NCI-H187 (cell line): Measurements from ENCODE around the gene COX20.
"Not testable (repeated sequence)": the region's sequence is repeated elsewhere in the genome, so short reads cannot be mapped to it uniquely, and the experiment has no call there.

ENCODE experiments used
- DNase-seq, 2 experiments: peaks; one replicate each; lab custom pipeline; 2025; lab: John Stamatoyannopoulos, UW

Gene COX20, protein sequence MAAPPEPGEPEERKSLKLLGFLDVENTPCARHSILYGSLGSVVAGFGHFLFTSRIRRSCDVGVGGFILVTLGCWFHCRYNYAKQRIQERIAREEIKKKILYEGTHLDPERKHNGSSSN

DNA sequence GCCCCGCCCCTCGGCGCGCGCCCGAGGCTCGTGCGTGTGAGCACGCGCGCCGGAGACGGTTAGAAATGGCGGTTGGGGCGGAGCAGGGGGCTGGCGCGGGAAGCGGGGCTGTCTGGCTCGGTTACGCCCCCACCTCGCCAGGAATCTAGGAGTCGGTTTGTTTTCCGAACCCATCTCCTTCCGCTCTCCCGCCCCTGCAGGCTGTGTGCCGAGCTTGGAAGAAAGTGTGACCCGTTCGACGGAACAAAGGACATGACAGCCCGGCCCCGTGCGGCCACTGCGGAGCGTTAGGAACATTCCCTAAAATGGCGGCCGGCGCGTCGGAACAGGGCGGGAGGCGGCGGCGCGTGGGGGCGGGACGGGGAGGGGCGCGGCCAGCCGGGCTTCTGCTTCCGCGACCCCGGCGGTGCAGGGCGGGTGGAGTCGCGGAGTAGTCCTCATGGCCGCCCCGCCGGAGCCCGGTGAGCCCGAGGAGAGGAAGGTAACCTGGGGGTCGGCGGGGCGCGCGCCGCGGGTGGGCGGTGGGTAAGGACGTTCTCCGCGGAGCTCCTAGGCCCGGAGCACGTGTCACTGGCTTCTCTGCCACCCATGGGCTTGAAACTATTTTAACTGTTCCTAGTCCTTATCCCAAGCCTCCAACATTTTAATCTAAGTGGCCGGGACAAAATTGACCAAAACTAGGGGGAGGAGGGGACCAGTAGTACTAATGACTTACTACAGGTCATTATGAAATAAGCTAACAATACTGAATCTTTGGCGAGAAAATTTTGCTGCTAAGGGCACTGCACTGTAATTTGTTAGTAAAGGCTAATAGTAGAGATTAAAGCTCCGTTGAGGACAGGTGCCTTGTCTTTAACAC lies at the start of gene COX20:
TSS of gene COX20 (plus strand) at position 383 of the 859 bp plus-strand sequence. CDS start at position 440, 57 bp downstream.
- peak; percentile 74 to 81 for DNase-seq

DNA sequence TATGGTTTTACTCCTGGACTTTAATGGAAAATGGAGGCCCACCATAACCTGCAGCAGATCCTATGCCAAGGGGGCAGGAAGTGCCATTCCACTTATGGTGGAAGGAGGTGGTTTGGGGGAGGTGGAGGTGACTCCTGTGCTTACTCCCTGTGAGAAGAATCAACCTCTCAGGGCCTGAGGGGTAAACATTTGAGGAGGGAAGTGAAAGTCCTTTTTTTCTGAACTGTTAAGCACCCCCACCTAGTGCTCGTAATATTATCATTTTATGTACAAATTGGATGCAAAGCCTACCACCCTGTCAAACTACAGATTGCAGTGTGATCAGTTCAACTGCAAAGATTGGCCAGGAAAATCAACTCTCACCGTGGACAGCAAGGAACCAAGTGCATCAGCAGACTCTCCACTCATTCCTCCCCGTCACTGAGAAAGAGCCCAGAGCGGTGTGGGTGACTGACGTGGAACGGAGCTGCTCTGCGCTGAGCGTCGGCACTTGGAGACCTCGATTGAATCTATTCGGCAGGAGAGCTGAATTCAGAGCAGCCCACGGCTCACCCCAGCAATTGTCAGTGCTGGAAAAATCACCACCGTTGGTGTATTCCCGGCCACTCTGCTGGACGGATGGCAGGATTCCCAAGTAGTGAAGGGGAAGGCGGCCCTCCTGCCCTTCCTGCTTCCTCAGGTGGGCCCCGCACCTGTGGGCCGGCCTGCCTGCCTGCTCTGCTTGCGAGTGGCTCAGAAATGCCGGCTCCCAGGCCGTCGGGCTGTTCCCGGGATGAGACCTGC lies 46.8 kb upstream of the COX20 start:
- no peak for DNase-seq

DNA sequence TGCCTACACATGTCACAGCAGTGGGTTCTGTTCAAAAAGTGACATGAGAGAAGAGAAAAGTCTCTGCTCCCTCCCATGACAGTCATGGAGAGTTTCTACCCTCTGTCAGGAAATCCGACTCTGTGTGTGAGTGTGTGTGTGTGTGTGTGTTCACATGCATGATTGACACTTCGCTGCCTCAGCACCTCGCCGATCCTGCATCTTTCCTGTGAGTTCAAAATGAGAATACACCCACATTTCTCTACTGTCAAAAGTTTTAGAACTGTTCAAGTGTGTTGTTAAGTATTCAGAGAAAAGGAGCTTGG lies 46.2 kb upstream of the COX20 start:
- no peak for DNase-seq

DNA sequence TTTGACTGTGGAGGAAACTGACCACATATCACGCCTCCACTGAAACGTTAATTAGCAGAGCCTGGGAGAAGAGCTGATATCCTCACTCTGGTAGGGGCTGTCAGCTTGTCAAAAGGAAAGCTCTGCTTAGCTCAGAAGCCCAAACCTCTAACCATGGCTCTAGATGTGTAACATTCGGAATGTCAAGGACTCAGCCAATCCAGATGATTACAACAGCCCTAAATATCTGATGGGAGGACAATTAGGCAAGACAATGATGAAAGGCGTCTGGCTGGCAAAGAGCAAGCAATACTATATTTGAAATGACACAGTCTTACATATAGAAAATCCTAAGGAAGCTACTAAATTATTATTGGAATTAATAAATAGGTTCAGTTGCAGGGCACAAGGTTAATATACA lies 45.7 kb upstream of the COX20 start:
- DNase-seq: no peak

DNA sequence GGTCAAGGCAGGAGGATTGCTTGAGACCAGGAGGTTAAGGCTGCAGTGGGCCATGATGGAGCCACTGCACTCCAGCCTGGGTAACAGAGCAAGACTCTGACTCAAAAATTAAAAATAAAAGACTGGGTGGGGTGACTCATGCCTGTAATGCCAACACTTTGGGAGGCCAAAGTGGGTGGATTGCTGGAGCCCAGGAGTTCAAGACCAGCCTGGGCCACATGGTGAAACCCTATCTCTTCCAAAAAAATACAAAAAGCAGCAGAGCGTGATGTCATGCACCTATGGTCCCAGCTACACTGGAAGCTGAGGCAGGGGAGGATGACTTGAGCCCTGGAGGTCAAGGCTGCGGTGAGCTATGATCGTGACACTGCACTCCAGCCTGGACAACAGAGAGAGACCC lies 44.4 kb upstream of the COX20 start:
- no peak for DNase-seq

DNA sequence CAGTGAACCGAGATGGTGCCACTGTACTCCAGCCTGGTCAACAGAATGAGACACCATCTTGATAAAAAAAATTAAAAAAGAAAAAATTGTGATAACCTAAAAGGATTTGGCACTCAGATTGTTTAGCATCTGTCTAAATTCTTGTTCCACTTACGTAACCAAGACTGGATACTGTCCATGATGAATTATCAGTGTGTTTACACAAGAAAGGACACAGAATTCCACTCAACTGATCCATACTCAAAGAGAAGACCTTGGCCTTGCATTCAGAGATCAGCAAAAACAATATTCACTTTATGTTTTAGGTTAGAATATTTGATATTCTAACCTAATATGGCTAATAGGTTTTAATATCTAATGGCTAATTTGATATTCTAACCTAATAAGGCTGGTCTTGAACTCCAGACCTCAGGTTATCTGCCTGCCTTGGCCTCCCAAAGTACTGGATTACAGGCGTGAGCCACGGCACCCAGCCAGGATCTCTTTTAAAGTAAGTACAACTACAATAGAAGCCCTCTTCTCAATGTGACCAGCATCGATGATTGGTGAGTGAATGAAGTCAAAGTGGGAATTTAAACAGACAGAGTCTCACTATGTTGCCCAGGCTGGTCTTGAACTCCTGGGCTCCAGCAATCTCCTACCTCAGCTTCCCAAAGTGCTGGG lies 43.1 kb upstream of the COX20 start:
- DNase-seq: no peak

DNA sequence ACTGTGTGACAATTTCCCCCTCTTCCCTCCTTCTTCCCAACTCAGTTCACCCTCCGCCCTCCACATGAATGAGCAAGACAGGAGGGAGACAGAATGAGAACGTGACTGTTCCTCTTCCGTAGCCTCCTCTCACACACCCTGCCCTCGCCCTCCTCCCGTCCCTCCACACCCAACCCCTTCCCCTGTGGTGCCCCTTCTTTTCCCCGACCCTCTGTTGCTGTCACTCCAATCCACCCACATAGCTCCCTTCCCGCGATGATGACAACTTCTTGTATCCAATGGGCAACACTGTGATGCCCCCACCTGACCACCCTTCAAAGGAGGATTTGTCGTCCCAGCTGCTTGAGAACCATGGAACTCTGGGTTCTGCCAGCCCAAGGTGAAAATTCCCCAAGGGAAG lies 41.4 kb upstream of the COX20 start:
- DNase-seq: no peak

DNA sequence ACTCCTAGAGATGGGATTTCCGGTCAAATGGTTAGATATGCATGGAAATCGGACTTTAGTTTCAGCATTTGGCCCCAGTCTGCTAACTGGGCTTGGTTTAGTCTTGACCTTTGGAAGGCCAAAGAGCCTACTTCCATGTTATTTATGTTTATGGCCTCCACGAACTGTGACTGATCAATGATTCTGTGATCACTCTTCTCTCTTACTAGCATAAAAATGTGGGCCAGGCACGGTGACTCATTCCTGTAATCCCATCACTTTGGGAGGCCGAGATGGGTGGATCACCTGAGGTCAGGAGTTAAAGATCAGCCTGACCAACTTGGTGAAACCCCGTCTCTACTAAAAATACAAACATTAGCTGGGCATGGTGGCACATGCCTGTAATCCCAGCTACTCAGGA lies 40.9 kb upstream of the COX20 start:
- not testable (repeated sequence) for DNase-seq

DNA sequence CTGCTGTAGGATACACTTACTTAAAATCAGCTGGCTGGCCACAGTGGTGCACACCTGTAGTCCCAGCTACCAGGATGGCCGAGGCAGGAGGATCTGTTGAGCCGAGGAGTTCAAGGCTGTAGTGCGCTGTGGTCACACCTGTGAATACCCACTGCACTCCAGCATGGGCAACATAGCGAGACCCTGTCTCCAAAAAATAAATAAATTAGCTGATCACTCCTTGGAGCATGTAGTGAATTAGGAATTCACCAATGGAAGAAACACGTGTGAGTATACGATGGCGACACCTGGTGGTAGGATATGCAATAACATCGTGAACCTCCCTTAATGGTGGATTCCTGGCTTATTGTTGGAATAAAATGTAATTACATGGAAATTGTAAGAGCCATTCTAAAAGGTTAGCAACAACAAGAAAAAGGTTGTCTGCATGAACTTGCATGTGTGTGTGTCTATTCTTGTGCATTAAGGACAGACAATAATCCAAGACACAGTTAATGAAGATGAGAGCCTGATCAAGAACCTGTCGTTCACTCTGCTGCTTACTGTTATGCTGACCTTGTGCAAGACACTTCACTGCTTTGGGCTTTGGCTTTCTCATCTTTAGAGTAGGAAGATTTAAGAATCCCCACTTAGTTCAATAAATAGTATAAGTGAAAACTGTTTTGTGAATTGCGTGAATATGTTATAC lies 38.6 kb upstream of the COX20 start:
- peak; percentile 5 to 20 for DNase-seq

DNA sequence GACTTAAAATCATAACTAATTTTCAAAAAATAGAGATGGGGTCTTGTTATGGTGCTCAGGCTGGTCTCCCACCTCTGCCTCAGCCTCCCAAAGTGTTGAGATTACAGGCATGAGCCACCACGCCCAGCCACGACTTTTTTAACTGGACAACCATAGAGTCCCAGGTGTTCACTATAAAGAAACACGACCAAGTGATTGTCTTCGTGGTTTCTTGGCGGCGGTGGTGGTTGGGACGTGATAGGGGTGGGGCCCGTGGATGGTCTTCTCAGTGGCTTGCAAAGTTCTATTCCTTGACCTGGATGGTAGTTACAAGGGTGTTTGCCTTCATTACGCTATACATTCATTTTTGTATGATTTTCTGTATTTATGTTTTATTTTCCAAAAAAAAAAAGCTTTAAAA lies 34.6 kb upstream of the COX20 start:
- no peak for DNase-seq

DNA sequence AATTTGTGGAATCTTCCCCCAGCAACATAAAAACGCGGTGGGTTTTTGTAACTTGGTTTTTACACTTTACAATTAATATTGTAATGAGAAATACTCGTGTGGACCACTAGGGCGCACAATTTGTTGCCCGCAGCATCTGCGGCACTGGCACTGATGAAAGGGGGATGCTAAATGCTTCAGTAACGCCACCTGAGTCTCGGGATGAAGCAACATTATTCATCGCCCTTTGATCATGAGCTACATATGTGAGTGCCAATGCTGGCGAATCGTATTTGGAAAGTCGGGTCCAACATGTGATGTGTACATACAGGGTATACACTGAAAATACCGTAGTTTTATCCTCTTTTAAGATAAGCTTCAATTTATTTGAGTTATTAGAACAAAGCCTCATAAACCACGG lies 34.2 kb upstream of the COX20 start:
- no peak for DNase-seq

DNA sequence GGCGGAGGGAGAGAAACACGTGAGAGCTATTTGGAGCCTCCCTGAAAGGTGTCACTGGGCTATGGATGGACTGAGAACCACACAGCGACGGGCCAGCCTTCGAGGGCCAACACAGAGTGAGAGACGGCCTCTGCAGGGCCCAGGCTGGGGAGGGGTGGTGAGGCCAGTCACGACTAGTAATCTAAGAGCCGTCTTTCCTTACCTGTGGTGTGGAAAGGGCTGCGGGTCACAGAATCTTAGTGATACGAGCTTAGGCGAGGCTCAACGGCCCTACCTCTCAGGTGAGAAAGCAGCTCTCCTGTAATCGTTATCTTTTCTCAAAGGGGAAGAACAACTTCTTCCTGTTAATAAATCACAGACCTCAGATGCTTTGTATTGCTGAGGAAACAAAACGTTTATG lies 33.4 kb upstream of the COX20 start:
- DNase-seq: no peak

DNA sequence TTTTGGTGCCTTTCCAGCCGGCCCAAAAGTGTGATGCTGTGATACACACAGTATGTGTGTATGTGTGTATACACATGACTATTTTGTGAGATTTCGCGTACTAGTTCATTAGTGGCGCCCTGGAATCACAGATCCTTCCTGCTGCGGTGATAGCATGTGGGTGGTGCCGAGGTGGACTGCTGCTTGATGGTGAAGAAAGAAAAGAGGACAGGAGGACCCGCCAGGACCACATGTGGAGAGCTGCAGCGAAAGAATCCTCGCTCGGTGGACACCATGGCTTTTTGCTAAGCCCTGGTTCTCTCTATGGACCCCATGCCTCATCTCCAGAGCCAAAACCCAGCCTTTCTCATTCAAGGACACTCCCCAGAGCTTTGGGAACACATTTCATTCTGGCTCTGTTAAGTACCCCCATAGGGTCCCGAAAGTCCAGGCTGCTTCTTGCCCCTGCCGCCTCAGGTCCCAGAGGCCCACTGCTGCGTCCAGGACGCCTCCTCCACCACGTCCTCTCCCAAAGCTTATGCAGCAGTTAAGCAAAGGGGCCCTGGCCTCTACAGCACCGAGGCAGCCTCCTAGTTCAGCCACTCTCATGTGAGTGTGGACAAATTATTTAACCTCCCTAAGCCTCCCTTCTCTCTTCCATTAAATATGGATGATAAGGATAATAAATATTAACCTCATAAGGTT lies 32.8 kb upstream of the COX20 start:
- no peak for DNase-seq

DNA sequence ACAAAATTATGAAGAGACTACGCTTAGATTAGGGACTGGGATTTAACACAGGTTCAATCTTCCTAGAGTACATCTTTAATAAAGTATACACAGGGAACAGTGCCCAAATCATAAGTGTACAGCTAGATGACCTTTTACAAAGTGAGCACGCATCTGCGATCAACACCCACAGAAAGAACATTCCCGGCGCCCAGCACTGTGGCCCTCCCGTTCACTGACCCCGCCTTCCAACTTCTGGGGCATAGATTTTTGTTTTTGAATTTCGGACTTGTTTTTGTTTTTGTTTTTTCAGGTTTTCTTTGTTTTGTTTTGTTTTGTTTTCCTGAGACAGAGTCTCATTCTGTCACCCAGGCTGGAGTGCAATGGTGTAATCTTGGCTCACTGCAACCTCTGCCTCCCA lies 30.6 kb upstream of the COX20 start:
- no peak for DNase-seq

DNA sequence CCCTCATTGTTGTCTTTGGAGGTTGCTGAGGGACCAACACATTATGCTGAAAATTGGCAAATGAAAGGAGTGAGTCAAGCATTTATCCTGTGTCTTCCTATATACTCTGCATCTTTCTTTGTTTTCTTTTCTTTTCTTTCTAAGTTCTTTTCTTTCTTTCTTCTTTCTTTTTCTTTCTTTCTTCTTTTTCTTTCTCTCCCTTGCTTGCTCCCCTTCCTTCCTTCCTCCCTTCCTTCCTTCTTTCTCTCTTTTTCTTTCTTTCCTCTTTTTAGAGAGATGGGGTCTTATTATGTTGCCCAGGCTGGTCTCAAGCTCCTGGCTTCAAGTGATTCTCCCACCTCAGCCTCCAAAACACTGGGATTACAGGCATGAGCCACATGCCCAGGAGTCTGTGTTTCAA lies 28.3 kb upstream of the COX20 start:
- DNase-seq: no peak

DNA sequence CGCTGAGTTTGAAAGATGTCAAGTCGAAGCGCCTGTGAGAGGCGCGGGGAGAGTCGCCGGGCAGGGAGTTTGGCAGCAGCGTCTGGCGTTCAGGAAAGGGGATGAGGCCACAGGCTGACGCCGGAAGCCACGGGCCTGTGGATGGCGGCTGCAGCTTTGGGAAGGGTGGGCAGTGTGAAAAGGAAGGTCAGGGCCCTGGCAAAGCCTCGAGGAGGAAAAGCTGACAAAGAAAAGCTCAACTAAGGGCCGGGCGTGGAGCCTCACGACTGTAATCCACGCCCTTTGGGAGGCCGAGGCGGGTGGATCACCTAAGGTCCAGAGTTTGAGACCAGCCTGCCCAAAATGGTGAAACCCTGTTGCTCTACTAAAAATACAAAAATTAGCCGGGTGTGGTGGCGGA lies 25.2 kb upstream of the COX20 start:
- DNase-seq: no peak

DNA sequence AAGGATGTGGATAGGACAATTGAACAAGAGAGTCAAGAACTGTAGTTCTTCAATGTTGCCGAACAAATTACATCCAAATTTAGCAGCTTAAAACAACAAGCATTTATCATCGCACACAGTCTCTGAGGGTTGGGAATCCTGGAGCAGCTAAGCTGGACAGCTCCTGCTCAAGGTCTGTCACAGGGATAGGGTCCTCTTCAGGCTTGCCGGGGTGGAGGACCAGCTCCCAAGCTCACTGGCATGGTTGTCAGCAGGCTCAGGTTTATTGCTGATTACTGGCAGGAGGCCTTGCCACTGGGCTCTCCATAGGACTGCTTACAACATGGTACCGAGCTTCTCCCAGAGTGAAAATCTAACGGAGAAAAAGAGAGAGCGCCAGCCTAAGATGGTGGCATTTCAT lies 22.1 kb upstream of the COX20 start:
- no peak for DNase-seq

DNA sequence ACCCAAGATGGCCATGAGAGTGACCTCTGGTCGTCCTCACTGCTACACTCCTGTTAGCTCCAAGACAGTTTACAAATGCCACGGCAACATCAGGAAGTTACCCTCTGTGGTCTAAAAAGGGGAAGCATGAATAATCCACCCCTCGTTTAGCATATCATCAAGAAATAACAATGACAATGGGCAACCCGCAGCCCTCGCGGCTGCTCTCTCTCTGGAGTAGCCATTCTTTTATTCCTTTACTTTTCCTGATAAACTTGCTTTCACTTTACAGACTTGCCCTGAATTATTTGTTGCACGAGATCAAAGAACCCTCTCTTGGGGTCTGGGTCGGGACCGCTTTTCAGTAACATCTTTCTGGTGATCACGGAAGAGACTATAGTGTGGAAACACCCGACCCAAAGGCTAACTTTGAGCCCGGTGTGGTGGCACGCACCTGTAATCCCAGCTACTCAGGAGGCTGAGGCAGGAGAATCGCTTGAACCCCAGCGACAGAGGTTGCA lies 19.8 kb upstream of the COX20 start:
- no peak for DNase-seq

DNA sequence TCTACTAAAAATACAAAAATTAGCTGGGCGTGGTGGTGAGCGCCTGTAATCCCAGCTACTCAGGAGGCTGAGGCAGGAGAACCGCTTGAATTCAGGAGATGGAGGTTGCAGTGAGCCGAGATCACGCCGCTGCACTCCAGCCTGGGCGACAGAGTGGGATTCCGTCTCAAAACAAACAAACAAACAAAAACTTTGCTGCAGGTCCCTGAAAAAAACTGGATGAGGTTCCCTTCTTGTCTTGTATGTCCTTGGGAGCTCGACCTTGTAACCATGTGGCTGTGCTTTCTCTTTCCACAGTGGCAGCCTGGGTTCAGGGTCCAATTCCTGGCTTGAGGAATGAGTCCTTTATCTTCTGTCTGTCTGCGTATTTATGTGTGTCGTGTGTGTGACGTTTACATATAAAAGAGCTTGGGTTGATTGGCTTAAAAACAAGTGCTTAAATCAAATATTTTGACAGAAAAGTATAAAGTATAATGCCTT lies 18.0 kb upstream of the COX20 start:
- no peak for DNase-seq

DNA sequence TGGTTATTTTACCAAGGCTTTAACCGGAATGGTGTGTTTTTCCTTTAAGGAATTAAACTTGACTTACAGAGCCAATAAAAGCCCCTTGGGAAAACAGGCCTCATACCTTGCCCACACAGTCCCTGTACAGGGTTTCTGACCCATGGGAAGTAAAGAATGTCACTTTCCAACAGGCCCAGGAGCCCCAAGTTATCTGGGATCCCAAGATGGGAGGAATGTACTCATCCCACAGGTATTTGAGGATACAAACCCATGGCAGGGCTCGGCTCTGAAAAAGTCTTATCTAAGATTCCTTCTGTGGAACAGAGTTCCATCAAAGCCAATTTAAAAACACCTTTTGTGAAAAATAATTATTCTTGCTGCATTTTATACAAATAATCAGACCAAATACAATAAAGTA lies 15.3 kb upstream of the COX20 start:
- DNase-seq: no peak

DNA sequence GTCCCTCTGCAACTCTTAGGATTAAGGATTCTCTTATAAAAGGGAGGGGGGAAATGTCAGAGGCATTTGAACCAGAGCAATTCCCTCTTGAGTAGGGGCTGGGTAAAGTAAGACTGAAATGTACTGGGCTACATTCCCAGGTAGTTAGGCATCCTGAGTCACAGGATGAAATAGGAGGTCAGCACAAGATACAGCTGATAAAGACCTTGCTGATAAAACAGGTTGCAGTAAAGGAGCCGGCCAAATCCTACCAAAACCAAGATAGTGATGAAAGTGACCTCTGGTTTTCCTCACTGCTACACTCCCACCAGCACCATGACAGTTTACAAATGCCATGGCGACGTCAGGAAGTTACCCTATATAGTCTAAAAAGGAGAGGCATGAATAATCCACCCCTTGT lies 14.3 kb upstream of the COX20 start:
- DNase-seq: no peak
